ENCODE data around the gene NT5DC4.

Gene NT5DC4

DNA sequence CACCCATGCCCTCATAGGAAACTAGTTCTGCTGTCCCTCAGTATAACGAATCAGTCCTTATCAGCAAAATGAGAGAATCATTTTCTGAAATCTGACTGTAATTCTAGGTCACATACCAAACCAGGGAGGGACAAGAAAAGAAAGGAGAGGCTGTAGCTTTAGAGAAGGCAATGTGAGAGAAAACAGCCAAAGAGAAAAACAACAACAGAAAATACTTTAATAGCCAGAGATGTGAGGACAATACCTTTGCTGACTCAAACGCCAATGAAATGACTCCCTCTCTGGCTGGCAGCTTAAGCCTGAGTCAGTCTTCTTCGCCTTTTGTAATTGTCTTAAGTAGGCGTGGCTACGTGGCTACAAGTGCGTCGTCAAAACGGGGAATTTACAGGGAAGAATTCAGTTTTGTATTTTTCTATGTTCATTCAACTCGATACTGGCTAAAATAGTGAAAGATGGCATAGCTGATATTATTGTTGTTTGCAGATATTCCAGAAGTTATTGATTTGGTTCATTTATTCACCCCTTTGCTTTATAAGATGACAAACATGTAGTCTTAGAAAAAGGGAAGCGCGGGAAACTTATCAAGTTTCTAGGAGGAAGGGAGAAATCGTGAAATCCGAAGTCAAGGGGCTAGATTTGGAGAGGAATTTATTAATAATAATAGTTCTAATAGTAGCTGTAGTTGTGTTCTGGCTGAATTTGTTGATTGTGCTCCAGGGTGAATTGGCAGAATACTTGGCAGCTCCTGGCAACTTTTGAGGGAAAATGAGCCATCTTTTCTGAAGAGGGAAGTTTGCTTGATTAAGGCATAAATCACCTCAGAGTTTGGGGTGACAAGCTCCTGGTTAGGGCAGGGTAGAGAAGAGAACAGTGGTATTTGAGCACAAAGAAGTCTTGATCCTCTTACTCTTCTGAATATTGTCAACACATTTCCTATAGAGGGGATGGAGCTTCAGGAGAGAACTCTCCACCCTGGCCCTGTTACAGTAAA lies 63.7 kb downstream of the NT5DC4 start, which contains the start of gene IL1A:
IL1A (minus strand) TSS at position 295 of the 991 bp plus-strand sequence. CDS start 723 bp downstream, outside the sequence.
- peak; percentile 78 for DNase-seq (ENCODE audit: low spot score)

- DNase-seq (ENCODE audit: low spot score): peak; percentile 88
Observed at GRCh38 chr2:112787294-112787693, 66.5 kb downstream of the NT5DC4 start.

DNA sequence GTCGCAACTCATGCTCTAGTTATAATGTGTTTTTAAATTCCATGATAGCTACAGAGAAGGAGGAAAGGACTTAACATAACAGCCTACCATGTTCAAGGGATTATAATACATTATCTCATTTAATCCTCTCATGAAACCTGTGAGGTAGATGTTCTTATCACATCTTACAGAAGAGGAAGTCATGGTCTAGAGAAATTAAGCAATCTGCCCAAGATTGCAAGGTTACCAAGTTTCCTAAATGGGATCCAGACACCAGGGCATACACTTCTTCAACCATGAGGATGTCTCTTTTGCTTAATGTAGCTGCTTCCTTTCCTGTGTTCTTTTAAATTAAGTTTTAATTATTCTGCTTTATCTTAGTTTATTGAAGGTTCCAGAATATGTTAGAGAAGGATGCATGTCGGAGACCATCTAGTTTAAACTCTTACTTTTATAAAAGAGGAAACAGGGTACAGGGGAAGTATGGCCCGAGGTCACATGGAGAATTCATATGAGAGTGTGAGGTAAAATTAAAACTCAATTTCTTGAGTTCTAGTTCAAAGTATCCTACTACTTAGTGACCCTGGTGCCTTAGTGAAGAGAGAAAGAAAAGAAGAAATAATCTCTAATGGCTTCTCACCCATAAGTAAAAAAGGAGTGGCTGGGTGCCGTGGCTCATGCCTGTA lies 67.0 kb downstream of the NT5DC4 start:
- DNase-seq (ENCODE audit: low spot score): no peak

DNA sequence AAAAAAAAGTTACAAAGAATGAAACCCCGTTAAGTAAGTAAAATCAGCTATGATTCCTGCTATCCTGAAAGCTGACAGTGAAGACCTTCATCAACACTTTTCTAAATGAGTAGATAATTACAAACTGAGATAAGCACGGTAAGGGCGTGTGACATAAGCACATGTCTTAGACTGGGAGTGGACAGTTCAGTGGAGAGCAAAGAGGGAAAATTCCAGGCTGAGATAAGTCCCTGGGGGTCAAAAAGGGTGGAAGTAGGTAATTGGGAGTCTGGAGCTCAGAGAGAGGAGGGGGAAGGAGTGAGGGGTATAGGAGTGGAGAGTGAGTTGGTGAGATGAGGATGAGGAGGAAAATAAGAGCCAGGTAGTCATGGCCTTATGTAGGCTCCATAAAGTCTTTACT lies 67.8 kb downstream of the NT5DC4 start:
- DNase-seq (ENCODE audit: low spot score): no peak
